GM19023 (cell line): ENCODE data around the gene DLGAP4.

ENCODE experiments used
- ATAC-seq: cut with Tn5 transposase; IDR thresholded peaks from one replicate; pipeline ENCODE4 v1.9.1; 2021; ENCODE audit warnings: mild to moderate bottlenecking, moderate library complexity; ENCODE audit not compliant: unreplicated experiment

The DLGAP4 gene

GRCh38 chr20:36305602-36306551, at the start of gene DLGAP4:
Gene DLGAP4 (plus strand): TSS chr20:36306339. CDS start chr20:36431718, 125,379 bp downstream.
- ATAC-seq: no peak

- no peak for ATAC-seq
These were observed 46.7 kb upstream of the DLGAP4 start for GRCh38 chr20:36259177-36260061.

GRCh38 chr20:36260316-36260715, 45.8 kb upstream of the DLGAP4 start:
- no peak for ATAC-seq

GRCh38 chr20:36261389-36262105, 44.6 kb upstream of the DLGAP4 start:
- no peak for ATAC-seq

- no peak for ATAC-seq
These were observed 43.7 kb upstream of the DLGAP4 start for GRCh38 chr20:36262440-36262839.

- ATAC-seq: no peak
These were observed 41.5 kb upstream of the DLGAP4 start for GRCh38 chr20:36264426-36265246.

- ATAC-seq: no peak
These were observed 40.0 kb upstream of the DLGAP4 start for GRCh38 chr20:36266189-36266588.

- no peak for ATAC-seq
These were observed 38.3 kb upstream of the DLGAP4 start for GRCh38 chr20:36267605-36268381.

- ATAC-seq: no peak
These were observed 37.4 kb upstream of the DLGAP4 start for GRCh38 chr20:36268440-36269342.

GRCh38 chr20:36269507-36269906, 36.6 kb upstream of the DLGAP4 start:
- no peak for ATAC-seq

- ATAC-seq: no peak
These were observed 35.1 kb upstream of the DLGAP4 start for GRCh38 chr20:36270744-36271638.

GRCh38 chr20:36271639-36272546, 34.2 kb upstream of the DLGAP4 start:
- ATAC-seq: no peak

- ATAC-seq: no peak
These were observed 33.5 kb upstream of the DLGAP4 start for GRCh38 chr20:36272547-36273220.

- ATAC-seq: no peak
These were observed 32.5 kb upstream of the DLGAP4 start for GRCh38 chr20:36273414-36274180.
